GM23338 (cell line): ENCODE results near the gene ARHGEF25. TPM values are rescaled to one million over a fixed set of nuclear protein-coding genes. Genes with fewer than 3 reads are reported as not detected.
"Not testable (repeated sequence)": the region's sequence is repeated elsewhere in the genome, so short reads cannot be mapped to it uniquely, and the experiment has no call there.

Experiments
- ATAC-seq: fragments of 200-7000 bp; cut with Tn5 transposase; 3 replicates; pipeline ENCODE4 v1.9.1; 2020
- DNase-seq: peaks from one replicate; pipeline ENCODE4 v3.0.0-alpha.2; 2015; ENCODE audit warnings: low spot score
- H2AFZ ChIP-seq: fragments of 200-600 bp; sonication (generic); 2 replicates; pipeline ENCODE4 v1.8.0; 2016; ENCODE audit warnings: antibody characterized with exemption, mild to moderate bottlenecking, moderate library complexity
- H3F3A ChIP-seq: fragments of 200-600 bp; sonication (generic); replicated peaks from 2 replicates; pipeline ENCODE4 v1.8.0; 2017; ENCODE audit warnings: antibody characterized with exemption, mixed run types, low read depth
- H3K27ac ChIP-seq: fragments of 200-600 bp; sonication (generic); 2 replicates; pipeline ENCODE4 v1.6.1; 2016; ENCODE audit warnings: low read depth
- H3K27me3 ChIP-seq: fragments of 200-600 bp; sonication (generic); 2 replicates; pipeline ENCODE4 v1.8.0; 2016; ENCODE audit warnings: mild to moderate bottlenecking, mixed run types, moderate library complexity; ENCODE audit not compliant: insufficient read depth
- H3K36me3 ChIP-seq: fragments of 200-600 bp; sonication (generic); 2 replicates; pipeline ENCODE4 v1.8.0; 2016; ENCODE audit warnings: mild to moderate bottlenecking; ENCODE audit not compliant: insufficient read depth
- H3K4me1 ChIP-seq: fragments of 200-600 bp; sonication (generic); 2 replicates; pipeline ENCODE4 v1.8.0; 2016; ENCODE audit warnings: mild to moderate bottlenecking, moderate library complexity; ENCODE audit not compliant: insufficient read depth
- H3K4me2 ChIP-seq: fragments of 200-600 bp; sonication (generic); 2 replicates; pipeline ENCODE4 v1.7.1; 2017; ENCODE audit warnings: mixed run types
- H3K4me3 ChIP-seq: fragments of 200-600 bp; sonication (generic); 2 replicates; pipeline ENCODE4 v1.6.1; 2016; ENCODE audit warnings: mixed run types
- H3K79me2 ChIP-seq: fragments of 200-600 bp; sonication (generic); replicated peaks from 2 replicates; pipeline ENCODE4 v1.8.0; 2017; ENCODE audit warnings: mild to moderate bottlenecking; ENCODE audit not compliant: insufficient read depth
- H3K9me2 ChIP-seq: fragments of 200-600 bp; sonication (generic); 2 replicates; pipeline ENCODE4 v1.8.0; 2017; ENCODE audit not compliant: insufficient read depth
- H4K20me1 ChIP-seq: fragments of 200-600 bp; sonication (generic); replicated peaks from 2 replicates; pipeline ENCODE4 v1.8.0; 2017; ENCODE audit warnings: mild to moderate bottlenecking; ENCODE audit not compliant: insufficient read depth
- H3K27ac Mint-ChIP-seq: 2 replicates; pipeline ENCODE4 v1.8.0; 2020; ENCODE audit warnings: inconsistent platforms, mild to moderate bottlenecking, moderate library complexity, mixed read lengths
- H3K27me3 Mint-ChIP-seq: 3 replicates; pipeline ENCODE4 v1.8.0; 2022; ENCODE audit warnings: low read depth, mild to moderate bottlenecking, moderate library complexity, mixed read lengths, inconsistent platforms; ENCODE audit not compliant: insufficient read depth, poor library complexity
- H3K36me3 Mint-ChIP-seq: 3 replicates; pipeline ENCODE4 v1.8.0; 2021; ENCODE audit warnings: low read depth, mild to moderate bottlenecking, inconsistent platforms, moderate library complexity, mixed read lengths
- H3K4me1 Mint-ChIP-seq: 3 replicates; pipeline ENCODE4 v1.8.0; 2020; ENCODE audit warnings: mild to moderate bottlenecking, inconsistent platforms, mixed read lengths
- H3K4me3 Mint-ChIP-seq: 3 replicates; pipeline ENCODE4 v1.8.0; 2021; ENCODE audit warnings: moderate library complexity, mild to moderate bottlenecking, inconsistent platforms, mixed read lengths
- H3K9me3 Mint-ChIP-seq: 3 replicates; pipeline ENCODE4 v1.8.0; 2020; ENCODE audit warnings: moderate library complexity, mild to moderate bottlenecking, inconsistent platforms, mixed read lengths
- CREB1 ChIP-seq: fragments of 250-450 bp; sonication (Bioruptor Pico); IDR thresholded peaks from 2 replicates; pipeline ENCODE4 v1.5.0; 2020; ENCODE audit warnings: low read depth, mild to moderate bottlenecking, moderate library complexity
- CTCF ChIP-seq, 2 experiments: fragments of 200-600 bp in 1 of 2; sonication (generic) in 1 of 2; conservative IDR thresholded peaks; 2 replicates each; pipeline versions ENCODE4 v1.5.1 to v1.6.1; 2016 to 2017; ENCODE audit warnings: antibody characterized with exemption in 2 of 2, low read depth in 2 of 2, mild to moderate bottlenecking in 2 of 2, moderate library complexity in 1 of 2
- ETS1 ChIP-seq: IDR thresholded peaks from 2 replicates; pipeline ENCODE4 v1.6.1; 2016; ENCODE audit warnings: antibody characterized with exemption
- EZH2phosphoT487 ChIP-seq: fragments of 200-600 bp; sonication (generic); IDR thresholded peaks from one replicate; pipeline ENCODE4 v1.8.1; 2018; ENCODE audit warnings: antibody characterized with exemption; ENCODE audit not compliant: unreplicated experiment
- NANOG ChIP-seq: IDR thresholded peaks from 2 replicates; pipeline ENCODE4 v1.6.1; 2016; ENCODE audit warnings: antibody characterized with exemption, borderline replicate concordance
- POLR2AphosphoS5 ChIP-seq: IDR thresholded peaks from 2 replicates; pipeline ENCODE4 v1.6.1; 2016; ENCODE audit warnings: antibody characterized with exemption, low read depth
- STAT1 ChIP-seq: IDR thresholded peaks from one replicate; pipeline ENCODE4 v1.6.1; 2016; ENCODE audit warnings: antibody characterized with exemption; ENCODE audit not compliant: unreplicated experiment
- ZNF114 ChIP-seq: fragments of 250-450 bp; sonication (Bioruptor Pico); IDR thresholded peaks from 2 replicates; pipeline ENCODE4 v1.5.0; 2020; ENCODE audit warnings: mild to moderate bottlenecking, moderate library complexity
- ZNF331 ChIP-seq: fragments of 250-450 bp; sonication (Bioruptor Pico); IDR thresholded peaks from 2 replicates; pipeline ENCODE4 v1.5.0; 2020; ENCODE audit warnings: low read depth, mild to moderate bottlenecking, moderate library complexity
- ZNF462 ChIP-seq: fragments of 250-450 bp; sonication (Bioruptor Pico); IDR thresholded peaks from 2 replicates; pipeline ENCODE4 v1.5.0; 2020; ENCODE audit warnings: mild to moderate bottlenecking, moderate library complexity
- polyA plus RNA-seq: library from polyadenylated mRNA; unstranded; fragments of >200 nt; fragmentation: Nextera tagmentation; extraction: Ambion mirVana; gene quantifications from 2 replicates; pipeline ENCODE4 v1.2.1, GENCODE V29; 2016
- total RNA-seq: library from RNA; depleted of rRNA; stranded (reverse); fragments of >200 nt; shearing (Covaris generic); gene quantifications from 2 replicates; pipeline ENCODE4 v1.2.3, GENCODE V29; 2014

Gene ARHGEF25
- total and polyA plus RNA-seq, 2 experiments from 2014 or later: 0.53 to 10.2 TPM

GRCh38 chr12:57656408-57656807 lies 45.2 kb downstream of the ARHGEF25 start:
- not testable (repeated sequence) for H3K4me1 Mint-ChIP-seq, H3K36me3 ChIP-seq, H3K27ac ChIP-seq, H3K4me1 ChIP-seq, H2AFZ ChIP-seq, H3K27me3 ChIP-seq, DNase-seq, ATAC-seq, H4K20me1 ChIP-seq, H3K27ac Mint-ChIP-seq, H3K4me3 Mint-ChIP-seq, H3K4me3 ChIP-seq, H3K4me2 ChIP-seq, H3K27me3 Mint-ChIP-seq, H3K9me2 ChIP-seq, H3F3A ChIP-seq, H3K79me2 ChIP-seq
- H3K36me3 Mint-ChIP-seq: peaks cover 10% of the 10 kb centered on the region
- H3K9me3 Mint-ChIP-seq: peaks cover 74% of the 10 kb centered on the region

- no peaks in the 10 kb centered on the region for H3K27me3 Mint-ChIP-seq
- no peaks in the 10 kb centered on the region for H3K9me2 ChIP-seq
- no peaks in the 10 kb centered on the region for H4K20me1 ChIP-seq
- no peak overlapping the region for H3K27ac Mint-ChIP-seq
- H3K79me2 ChIP-seq: no peaks in the 10 kb centered on the region
- H3K4me1 Mint-ChIP-seq: no peaks in the 10 kb centered on the region
- peaks cover 81% of the 10 kb centered on the region for H3K9me3 Mint-ChIP-seq
- H3K4me1 ChIP-seq: no peaks in the 10 kb centered on the region
- H3K36me3 ChIP-seq: peaks cover 4% of the 10 kb centered on the region
- no peak overlapping the region for H3K4me3 ChIP-seq
- H2AFZ ChIP-seq: no peak overlapping the region
- no peak overlapping the region for H3K4me3 Mint-ChIP-seq
- H3F3A ChIP-seq: no peaks in the 10 kb centered on the region
- H3K4me2 ChIP-seq: no peak overlapping the region
- peaks cover 13% of the 10 kb centered on the region for H3K36me3 Mint-ChIP-seq
- ATAC-seq: no peak
- H3K27me3 ChIP-seq: no peaks in the 10 kb centered on the region
- H3K27ac ChIP-seq: no peak overlapping the region
- no peak for DNase-seq
- TF ChIP-seq ZNF114 (no peak), CTCF (conservative IDR thresholded peaks at IDR 0.05; ENCODE audit: low read depth in 2 of 2) (no peak), ZNF331 (no peak), ETS1 (no peak), ZNF462 (no peak), STAT1 (no peak), CREB1 (CRISPR knock-in tag) (no peak), POLR2AphosphoS5 (no peak), NANOG (no peak), EZH2phosphoT487 (no peak)
Observed at GRCh38 chr12:57657744-57658143, 46.5 kb downstream of the ARHGEF25 start.
